Endodermal cell (in vitro differentiated cells): ENCODE data around the gene VAMP4. TPM values are rescaled to one million over a fixed set of nuclear protein-coding genes. Genes with fewer than 3 reads are reported as not detected.

ENCODE experiments used
- DNase-seq: peaks from one replicate; pipeline ENCODE4 v3.0.0-alpha.2; 2017
- H3K27ac ChIP-seq: 2 replicates; pipeline ENCODE4 v1.5.1; 2013; ENCODE audit warnings: mild to moderate bottlenecking, low read depth, low read length, moderate library complexity
- H3K27me3 ChIP-seq: 2 replicates; pipeline ENCODE4 v1.6.1; 2013; ENCODE audit warnings: mild to moderate bottlenecking, low read length, moderate library complexity; ENCODE audit not compliant: insufficient read depth, control insufficient read depth, poor library complexity, severe bottlenecking
- H3K36me3 ChIP-seq: 2 replicates; pipeline ENCODE4 v1.7.0; 2013; ENCODE audit warnings: mild to moderate bottlenecking, low read length, moderate library complexity; ENCODE audit not compliant: control insufficient read depth, insufficient read depth
- H3K4me1 ChIP-seq: one replicate; pipeline ENCODE4 v1.7.0; 2013; ENCODE audit warnings: low read length; ENCODE audit not compliant: control insufficient read depth, insufficient read depth
- H3K4me3 ChIP-seq: 2 replicates; pipeline ENCODE4 v1.5.1; 2013; ENCODE audit warnings: mild to moderate bottlenecking, low read length, moderate library complexity
- H3K9ac ChIP-seq: 2 replicates; pipeline ENCODE4 v1.6.1; 2013; ENCODE audit warnings: mild to moderate bottlenecking, low read length, moderate library complexity; ENCODE audit not compliant: poor library complexity, severe bottlenecking; ENCODE audit errors: extremely low read depth
- H3K9me3 ChIP-seq: 2 replicates; pipeline ENCODE4 v1.6.1; 2013; ENCODE audit warnings: mild to moderate bottlenecking, low read length, moderate library complexity; ENCODE audit not compliant: control insufficient read depth
- H3K27ac Mint-ChIP-seq: 2 replicates; pipeline ENCODE4 v1.8.0; 2020; ENCODE audit warnings: mixed read lengths
- H3K27me3 Mint-ChIP-seq: 2 replicates; pipeline ENCODE4 v1.8.0; 2021; ENCODE audit warnings: mild to moderate bottlenecking, mixed read lengths; ENCODE audit not compliant: insufficient read depth
- H3K36me3 Mint-ChIP-seq: 2 replicates; pipeline ENCODE4 v1.8.0; 2020; ENCODE audit warnings: low read depth, mixed read lengths
- H3K4me1 Mint-ChIP-seq: 2 replicates; pipeline ENCODE4 v1.8.0; 2020; ENCODE audit warnings: mixed read lengths
- H3K4me3 Mint-ChIP-seq: 2 replicates; pipeline ENCODE4 v1.8.0; 2020; ENCODE audit warnings: mild to moderate bottlenecking, moderate library complexity, mixed read lengths
- H3K9me3 Mint-ChIP-seq: 2 replicates; pipeline ENCODE4 v1.8.0; 2020; ENCODE audit warnings: mild to moderate bottlenecking, mixed read lengths
- CTCF ChIP-seq: fragments of 200-600 bp; sonication (generic); conservative IDR thresholded peaks from 2 replicates; pipeline ENCODE4 v1.5.0; 2021; ENCODE audit warnings: antibody characterized with exemption, mild to moderate bottlenecking
- WGBS, 2 experiments: methylation state at CpG; one replicate each; pipeline versions ENCODE4 v1.1.5 to v1.1.7; 2013; ENCODE audit warnings: missing lambda C conversion rate in 2 of 2, mixed read lengths in 1 of 2; ENCODE audit not compliant: insufficient coverage in 1 of 2, insufficient read length in 1 of 2; 5-methylcytosine and 5-hydroxymethylcytosine counted together
- total RNA-seq, 2 donors: library from RNA; stranded (reverse); fragmentation: NEBNext Ultra II Directional in 1 of 2; extraction: Animal tissue kit (Norgen Biotek cat#: 25700) in 1 of 2; gene quantifications; 2 replicates in 1 of 2; 3 replicates in 1 of 2; pipeline ENCODE4 v1.2.1, GENCODE V29; 2021

Gene VAMP4
- total RNA-seq, 2 donors from 2014 or later = 6.2 to 6.9 TPM

GRCh38 chr1:171674431-171675405 lies 67.1 kb downstream of the VAMP4 start:
- H3K36me3 ChIP-seq = no peaks in the 10 kb centered on the region
- H3K4me1 ChIP-seq = no peaks in the 10 kb centered on the region
- H3K4me3 ChIP-seq = no peak overlapping the region
- peak; percentile 29 for DNase-seq
- no peaks in the 10 kb centered on the region for H3K27me3 ChIP-seq
- no peak overlapping the region for H3K27ac ChIP-seq
- TF ChIP-seq CTCF = no peak
- 83 to 94% methylated on average over 2 to 3 of the region's 3 CpGs for WGBS, 2 experiments
- no peaks in the 10 kb centered on the region for H3K4me1 Mint-ChIP-seq
- peaks cover 16% of the 10 kb centered on the region for H3K27me3 Mint-ChIP-seq
- H3K9me3 Mint-ChIP-seq = no peaks in the 10 kb centered on the region
- H3K36me3 Mint-ChIP-seq = no peaks in the 10 kb centered on the region
- H3K4me3 Mint-ChIP-seq = no peak overlapping the region
- H3K9me3 ChIP-seq = no peaks in the 10 kb centered on the region
- H3K27ac Mint-ChIP-seq = no peak overlapping the region
- H3K9ac ChIP-seq = no peak overlapping the region

GRCh38 chr1:171670739-171671138 lies 71.1 kb downstream of the VAMP4 start:
- Mint-ChIP-seq H3K4me3 (no peak overlapping the region), H3K36me3 (no peaks in the 10 kb centered on the region), H3K9me3 (no peaks in the 10 kb centered on the region), H3K27me3 (peaks cover 49% of the 10 kb centered on the region), H3K4me1 (no peaks in the 10 kb centered on the region), H3K27ac (no peak overlapping the region)
- no peaks in the 10 kb centered on the region for H3K36me3 ChIP-seq
- H3K9me3 ChIP-seq = no peaks in the 10 kb centered on the region
- no peak for DNase-seq
- no peak overlapping the region for H3K9ac ChIP-seq
- H3K4me3 ChIP-seq = no peak overlapping the region
- H3K27ac ChIP-seq = no peak overlapping the region
- 96 to 99% methylated on average over 20 to 28 of the region's 28 CpGs for WGBS, 2 experiments
- H3K27me3 ChIP-seq = peaks cover 14% of the 10 kb centered on the region
- no peaks in the 10 kb centered on the region for H3K4me1 ChIP-seq
- TF ChIP-seq CTCF = no peak

- peaks cover 57% of the 10 kb centered on the region for H3K27me3 Mint-ChIP-seq
- no peaks in the 10 kb centered on the region for H3K9me3 Mint-ChIP-seq
- no peak for DNase-seq
- H3K4me3 Mint-ChIP-seq = no peak overlapping the region
- peaks cover 5% of the 10 kb centered on the region for H3K4me1 ChIP-seq
- 77 to 96% methylated on average over 4 to 5 of the region's 5 CpGs for WGBS, 2 experiments
- H3K36me3 ChIP-seq = no peaks in the 10 kb centered on the region
- no peak overlapping the region for H3K9ac ChIP-seq
- H3K9me3 ChIP-seq = no peaks in the 10 kb centered on the region
- TF ChIP-seq CTCF = no peak
- H3K36me3 Mint-ChIP-seq = no peaks in the 10 kb centered on the region
- no peak overlapping the region for H3K4me3 ChIP-seq
- H3K27me3 ChIP-seq = peaks cover 14% of the 10 kb centered on the region
- H3K27ac Mint-ChIP-seq = no peak overlapping the region
- no peak overlapping the region for H3K27ac ChIP-seq
- peaks cover 10% of the 10 kb centered on the region for H3K4me1 Mint-ChIP-seq
These were observed 73.5 kb downstream of the VAMP4 start for GRCh38 chr1:171668372-171668771.
